ENCODE results near the gene ARID3A. TPM values are rescaled to one million over a fixed set of nuclear protein-coding genes. Genes with fewer than 3 reads are reported as not detected.

The ARID3A gene
- total RNA-seq, 3 donors from 2014 or later (not counting 1 experiment from before 2014, with no cell fraction given): 15.9 to 24.6 (median 24.2) TPM

DNA sequence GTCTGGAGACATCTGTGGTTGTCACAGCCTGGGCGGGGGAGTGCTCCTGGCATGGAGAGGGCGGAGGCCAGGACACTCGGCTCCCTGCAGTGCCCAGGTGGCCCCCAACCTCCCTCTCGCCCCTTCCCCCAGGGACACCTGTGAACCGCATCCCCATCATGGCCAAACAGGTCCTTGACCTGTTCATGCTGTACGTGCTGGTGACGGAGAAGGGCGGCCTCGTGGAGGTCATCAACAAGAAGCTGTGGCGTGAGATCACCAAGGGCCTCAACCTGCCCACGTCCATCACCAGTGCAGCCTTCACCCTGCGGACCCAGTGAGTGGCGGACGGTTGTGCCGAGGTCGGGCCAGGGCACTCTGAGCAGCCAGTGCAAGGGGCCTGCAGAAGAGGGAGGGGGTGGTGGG is 38.3 kb downstream of the ARID3A start:
- H3K4me1 ChIP-seq (ENCODE audit: control insufficient read depth, insufficient read depth, low read length): no peaks in the 10 kb centered on the region
- H3K4me1 Mint-ChIP-seq: no peaks in the 10 kb centered on the region
- no peak overlapping the region for H3K27ac ChIP-seq (ENCODE audit: low read length)
- no peak overlapping the region for H3K4me3 Mint-ChIP-seq
- H3K27ac Mint-ChIP-seq: no peak overlapping the region
- ATAC-seq (no peak), DNase-seq (no peak)
- peaks cover 20% of the 10 kb centered on the region for H3K36me3 ChIP-seq (ENCODE audit: control insufficient read depth, insufficient read depth, low read length)
- H3K9me3 ChIP-seq (ENCODE audit: control insufficient read depth, insufficient read depth, low read length): no peaks in the 10 kb centered on the region
- no peaks in the 10 kb centered on the region for H3K27me3 Mint-ChIP-seq (ENCODE audit: low read depth in 2 of 2)
- no peaks in the 10 kb centered on the region for H3K9me3 Mint-ChIP-seq
- WGBS (ENCODE audit: insufficient coverage): 98% methylated on average over 16 of the region's 16 CpGs
- no peak for TF ChIP-seq CTCF (IDR thresholded peaks at IDR 0.05)
- H3K36me3 Mint-ChIP-seq: no peaks in the 10 kb centered on the region
- no peaks in the 10 kb centered on the region for H3K27me3 ChIP-seq (ENCODE audit: control insufficient read depth, insufficient read depth, low read length)
- intact Hi-C loops (cut with micrococcal nuclease): no loop called here
- H3K4me3 ChIP-seq (ENCODE audit: low read length): no peak overlapping the region

GRCh38 chr19:964761-965694 is 39.2 kb downstream of the ARID3A start:
- no peak for TF ChIP-seq CTCF (IDR thresholded peaks at IDR 0.05)
- no peak for ATAC-seq
- DNase-seq: no peak
- Mint-ChIP-seq H3K27me3 (ENCODE audit: low read depth in 2 of 2) (no peaks in the 10 kb centered on the region), H3K4me3 (no peak overlapping the region), H3K36me3 (no peaks in the 10 kb centered on the region), H3K4me1 (no peaks in the 10 kb centered on the region), H3K9me3 (no peaks in the 10 kb centered on the region), H3K27ac (no peak overlapping the region)
- H3K36me3 ChIP-seq (ENCODE audit: control insufficient read depth, insufficient read depth, low read length): peaks cover 20% of the 10 kb centered on the region
- H3K9me3 ChIP-seq (ENCODE audit: control insufficient read depth, insufficient read depth, low read length): no peaks in the 10 kb centered on the region
- no peak overlapping the region for H3K27ac ChIP-seq (ENCODE audit: low read length)
- no peaks in the 10 kb centered on the region for H3K4me1 ChIP-seq (ENCODE audit: control insufficient read depth, insufficient read depth, low read length)
- intact Hi-C loops (cut with micrococcal nuclease): no loop called here
- H3K4me3 ChIP-seq (ENCODE audit: low read length): no peak overlapping the region
- H3K27me3 ChIP-seq (ENCODE audit: control insufficient read depth, insufficient read depth, low read length): no peaks in the 10 kb centered on the region
- WGBS (ENCODE audit: insufficient coverage): 95% methylated on average over 19 of the region's 19 CpGs

DNA sequence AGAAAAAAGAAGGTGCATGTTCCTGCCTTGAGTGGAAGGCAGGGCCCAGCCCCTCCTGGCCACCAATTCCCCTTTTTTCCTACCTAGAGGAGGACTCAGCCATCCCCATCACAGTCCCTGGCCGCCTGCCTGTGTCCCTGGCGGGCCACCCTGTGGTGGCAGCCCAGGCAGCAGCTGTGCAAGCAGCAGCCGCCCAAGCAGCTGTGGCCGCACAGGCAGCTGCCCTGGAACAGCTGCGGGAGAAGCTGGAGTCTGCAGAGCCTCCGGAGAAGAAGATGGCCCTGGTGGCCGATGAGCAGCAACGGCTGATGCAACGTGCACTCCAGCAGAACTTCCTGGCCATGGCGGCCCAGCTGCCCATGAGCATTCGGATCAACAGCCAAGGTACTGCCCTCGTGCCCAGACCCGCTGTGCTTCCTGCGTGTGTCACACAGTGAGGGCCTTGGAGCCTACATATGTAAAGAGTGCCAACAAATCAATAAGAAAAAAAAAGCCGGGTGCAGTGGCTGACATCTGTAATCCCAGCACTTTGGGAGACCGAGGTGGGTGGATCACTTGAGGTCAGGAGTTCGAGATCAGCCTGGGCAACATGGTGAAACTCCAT is 40.8 kb downstream of the ARID3A start:
- Mint-ChIP-seq H3K27me3 (ENCODE audit: low read depth in 2 of 2) (no peaks in the 10 kb centered on the region), H3K9me3 (no peaks in the 10 kb centered on the region), H3K4me3 (no peak overlapping the region), H3K36me3 (no peaks in the 10 kb centered on the region), H3K27ac (no peak overlapping the region), H3K4me1 (no peaks in the 10 kb centered on the region)
- Histone ChIP-seq H3K36me3 (ENCODE audit: control insufficient read depth, insufficient read depth, low read length) (peaks cover 24% of the 10 kb centered on the region), H3K27ac (ENCODE audit: low read length) (no peak overlapping the region), H3K27me3 (ENCODE audit: control insufficient read depth, insufficient read depth, low read length) (no peaks in the 10 kb centered on the region), H3K4me1 (ENCODE audit: control insufficient read depth, insufficient read depth, low read length) (no peaks in the 10 kb centered on the region), H3K4me3 (ENCODE audit: low read length) (no peak overlapping the region), H3K9me3 (ENCODE audit: control insufficient read depth, insufficient read depth, low read length) (peaks cover 8% of the 10 kb centered on the region)
- ATAC-seq (no peak), DNase-seq (no peak)
- 95% methylated on average over 17 of the region's 17 CpGs for WGBS (ENCODE audit: insufficient coverage)
- TF ChIP-seq CTCF (IDR thresholded peaks at IDR 0.05): no peak
- intact Hi-C loops (cut with micrococcal nuclease): no loop called here
